HG03025 (cell line): ENCODE data around the gene ALX1.

Experiments used
- ATAC-seq: cut with Tn5 transposase; IDR thresholded peaks from one replicate; pipeline ENCODE4 v1.9.1; 2021; ENCODE audit warnings: mild to moderate bottlenecking, moderate library complexity; ENCODE audit not compliant: unreplicated experiment, low FRiP score

ALX1 gene

GRCh38 chr12:85280165-85280983 lies at the start of gene ALX1:
TSS of gene ALX1 (plus strand) at chr12:85280220. CDS start at chr12:85280262, 42 bp downstream.
- no peak for ATAC-seq

DNA sequence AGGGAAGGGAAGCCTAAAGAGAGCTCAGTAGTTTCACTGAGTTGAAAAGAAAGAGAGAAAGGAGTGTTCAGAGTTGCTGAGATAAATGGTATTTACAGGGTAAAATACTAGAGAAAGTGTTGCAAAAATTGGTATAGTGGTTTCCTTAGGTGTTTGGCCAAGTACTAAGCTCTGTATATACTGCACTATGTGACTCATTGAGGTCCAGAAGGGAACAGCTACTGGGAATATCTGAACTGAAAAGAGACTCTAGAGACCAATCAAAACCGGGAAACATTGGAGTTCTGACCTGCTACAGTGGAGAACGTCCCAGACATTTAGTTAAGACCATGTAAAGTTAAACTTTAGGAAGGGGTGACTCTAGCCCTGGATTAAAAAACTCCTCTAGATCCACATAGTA lies 42.7 kb upstream of the ALX1 start:
- ATAC-seq, result no peak

DNA sequence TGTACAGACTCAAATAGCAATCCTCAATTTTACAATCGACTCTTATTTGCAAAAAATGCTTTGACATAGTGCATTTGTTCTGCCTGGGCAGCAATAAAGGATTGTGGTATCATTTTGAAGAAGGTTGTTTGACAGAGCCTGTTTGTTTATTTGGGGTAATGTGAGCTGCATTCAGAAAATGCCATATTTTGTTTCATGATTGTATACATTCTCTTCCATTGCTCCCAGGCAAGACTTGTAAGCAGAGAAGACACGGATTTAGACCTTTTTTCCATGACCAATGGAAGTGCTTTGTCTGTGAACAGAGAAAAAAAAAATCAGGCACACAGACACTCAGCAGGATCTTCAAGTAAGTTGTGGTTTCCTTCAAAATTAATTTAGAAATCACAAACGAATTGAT lies 35.5 kb upstream of the ALX1 start:
- no peak for ATAC-seq

- no peak for ATAC-seq
These were observed 26.2 kb upstream of the ALX1 start for GRCh38 chr12:85253853-85254252.

- ATAC-seq, result no peak
These were observed 22.3 kb upstream of the ALX1 start for GRCh38 chr12:85257671-85258070.

DNA sequence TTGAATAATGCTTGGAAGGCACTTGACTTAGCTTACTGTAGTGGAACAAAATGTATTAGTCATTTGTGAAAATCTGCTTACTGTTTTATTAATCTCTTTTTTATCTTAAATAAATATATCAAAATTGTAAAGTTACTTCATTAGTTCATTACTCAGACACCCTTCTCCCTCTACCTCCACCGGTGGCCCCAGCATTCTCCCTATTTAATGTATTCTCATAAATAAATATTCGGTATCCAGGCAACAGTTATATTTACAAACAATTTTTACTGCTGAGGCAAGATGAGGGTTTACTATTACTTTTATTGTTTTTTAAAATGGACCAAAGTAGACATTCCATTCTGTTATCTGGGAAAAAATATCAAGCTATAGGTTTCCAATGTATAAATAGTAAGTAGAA lies 19.6 kb upstream of the ALX1 start:
- ATAC-seq, result no peak

DNA sequence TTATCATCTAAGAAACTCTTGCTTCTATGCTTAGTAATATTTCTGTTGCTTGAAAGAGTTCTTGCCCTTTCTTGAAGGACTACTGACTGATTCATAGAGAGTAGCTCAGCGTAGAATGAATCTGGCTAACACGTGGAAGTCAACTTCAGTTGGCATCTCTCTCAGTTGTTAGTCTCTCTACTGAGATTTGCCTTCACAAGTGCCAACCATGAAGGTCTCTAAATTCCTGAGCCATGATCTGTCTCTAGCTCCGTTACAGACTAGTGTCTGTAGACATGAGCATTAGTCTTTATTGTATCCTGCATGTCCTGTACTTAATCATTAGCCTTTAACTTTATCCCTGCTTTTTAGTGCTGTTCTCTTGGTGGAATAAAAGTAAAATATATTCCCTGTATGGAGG lies 19.1 kb upstream of the ALX1 start:
- no peak for ATAC-seq

DNA sequence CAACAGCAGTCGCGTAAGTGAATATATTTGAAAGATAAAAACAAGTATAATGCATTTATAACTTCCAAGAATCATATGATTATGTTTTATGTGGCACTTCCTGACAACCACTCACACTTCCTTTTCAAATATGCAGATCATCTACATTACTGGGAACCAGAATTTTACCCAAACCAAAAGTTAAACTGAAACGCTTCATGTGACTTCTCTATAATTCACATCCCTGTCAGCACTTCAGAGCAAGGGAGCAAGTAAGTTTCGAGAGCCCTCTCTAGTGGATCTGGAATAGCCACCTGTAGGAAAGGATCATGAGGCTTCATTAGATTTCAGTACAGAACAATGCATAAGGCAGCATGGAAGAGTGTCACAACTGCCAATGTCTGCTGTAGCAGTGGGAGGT lies 13.7 kb upstream of the ALX1 start:
- no peak for ATAC-seq

DNA sequence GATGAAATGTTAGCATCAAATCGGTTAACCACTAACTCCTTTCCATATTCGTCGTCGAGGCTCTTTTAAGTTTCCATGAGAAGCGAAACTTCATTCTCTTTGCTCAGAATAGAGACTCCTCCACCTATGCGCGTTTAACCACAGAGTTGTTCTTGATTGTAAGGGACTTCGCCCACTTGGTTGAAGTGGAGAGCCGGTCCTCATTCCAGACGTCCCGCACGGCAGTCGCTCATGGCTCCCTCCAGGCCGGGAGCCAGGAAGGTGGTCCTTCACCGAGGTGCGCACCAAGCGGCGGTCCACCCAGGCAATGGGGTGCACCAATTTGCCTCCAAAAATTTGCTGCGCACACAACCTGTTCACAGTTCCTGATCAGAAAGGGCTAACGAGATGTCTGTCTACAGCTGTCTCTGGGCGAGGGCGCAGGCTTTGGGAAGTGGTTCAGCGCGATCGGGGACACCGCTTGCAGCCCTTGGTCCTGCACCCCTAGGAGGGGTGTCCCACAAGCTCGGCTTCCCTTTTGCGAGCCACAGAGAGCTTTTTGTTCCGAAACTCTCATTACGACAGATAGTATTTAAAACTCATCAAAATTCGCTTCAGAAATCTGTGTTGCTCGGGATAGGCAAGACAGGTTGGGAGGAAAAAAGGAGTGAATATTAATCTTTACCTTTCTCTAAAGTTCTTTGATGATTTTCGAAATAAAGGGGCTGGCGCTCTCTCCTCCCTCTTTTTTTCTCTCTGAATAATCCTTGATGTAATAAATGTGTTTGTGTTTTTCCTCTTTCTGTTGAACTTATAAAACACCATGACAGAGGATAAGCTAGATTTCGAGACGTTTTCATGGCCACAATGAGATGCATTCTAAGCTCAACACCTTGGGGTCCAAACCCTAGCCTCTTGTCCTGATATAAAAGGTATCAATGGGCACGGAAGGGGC lies 6.4 kb upstream of the ALX1 start:
- ATAC-seq, result peak; percentile 78

GRCh38 chr12:85274315-85274651 lies 5.7 kb upstream of the ALX1 start:
- ATAC-seq, result no peak

- no peak for ATAC-seq
These were observed 4.6 kb upstream of the ALX1 start for GRCh38 chr12:85275374-85275773.

GRCh38 chr12:85277191-85277590 lies 2.8 kb upstream of the ALX1 start:
- no peak for ATAC-seq

- no peak for ATAC-seq
These were observed 2.0 kb upstream of the ALX1 start for GRCh38 chr12:85277900-85278597.

- no peak for ATAC-seq
These were observed 1.2 kb upstream of the ALX1 start for GRCh38 chr12:85278598-85279448.

DNA sequence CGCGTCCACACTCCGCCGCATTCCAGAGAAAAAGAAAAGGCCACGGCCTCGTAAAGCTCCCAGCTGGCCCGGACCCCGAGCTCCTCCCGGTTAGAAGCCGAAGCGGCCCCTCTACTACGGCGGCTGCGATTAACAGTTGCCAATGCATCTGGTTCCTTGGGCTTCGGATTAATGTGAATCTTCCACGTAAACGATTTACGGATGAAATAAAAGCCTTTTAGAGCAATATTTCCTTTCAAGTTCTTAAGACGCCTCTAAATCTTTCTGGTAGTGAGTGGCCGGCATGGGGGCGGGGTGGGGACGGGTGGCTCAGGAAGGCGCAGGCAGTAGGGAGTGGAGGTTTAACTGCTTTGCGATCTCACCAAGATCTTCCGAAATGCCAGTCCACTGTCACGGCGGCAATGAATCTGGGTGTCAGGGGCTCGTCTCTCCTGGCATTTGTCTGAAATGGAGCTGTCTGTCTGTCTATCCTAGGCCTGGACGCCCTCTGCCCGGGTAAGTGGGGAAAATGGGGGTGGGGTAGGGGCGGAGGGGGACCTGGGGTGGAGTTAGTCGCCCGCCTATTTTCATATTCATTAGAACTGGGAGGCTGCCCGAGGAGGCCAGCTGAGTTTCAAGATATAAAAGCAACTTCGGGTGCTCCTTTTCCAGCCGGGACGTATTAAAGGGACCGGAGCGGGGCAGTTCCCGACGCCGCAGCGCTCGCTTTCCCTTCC lies 413 bp upstream of the ALX1 start:
- no peak for ATAC-seq

GRCh38 chr12:85280984-85281630 lies 1.1 kb downstream of the ALX1 start:
- ATAC-seq, result no peak

- no peak for ATAC-seq
These were observed 1.8 kb downstream of the ALX1 start for GRCh38 chr12:85281636-85282312.

- ATAC-seq, result no peak
These were observed 3.5 kb downstream of the ALX1 start for GRCh38 chr12:85283560-85283959.
